A549 (cell line): ENCODE results near the gene OR52B6. TPM values are rescaled to one million over a fixed set of nuclear protein-coding genes. Genes with fewer than 3 reads are reported as not detected.

Experiments
- ATAC-seq, 2 experiments: fragments of 200-7000 bp in 1 of 2; fragments of >200 bp in 1 of 2; cut with Nextera tagmentation in 1 of 2; cut with Tn5 transposase in 1 of 2; 3 replicates each; pipeline versions ENCODE4 v1.8.0 to v1.9.1; 2018 to 2020; ENCODE audit warnings: mild to moderate bottlenecking in 1 of 2, moderate library complexity in 1 of 2
- CTCF ChIA-PET: fragments of 300-600 bp; sonication (Branson Sonifier 250); formaldehyde crosslinking; extraction: SDS; loops from one replicate; lab custom pipeline; 2021; ENCODE audit warnings: antibody characterized with exemption, inconsistent platforms; lab: Yijun Ruan, JAX
- POLR2A ChIA-PET: fragments of 350-600 bp; formaldehyde crosslinking; extraction: SDS; loops from one replicate; lab custom pipeline; 2021; ENCODE audit warnings: antibody characterized with exemption, inconsistent platforms; lab: Yijun Ruan, JAX
- DNase-seq, 2 experiments: peaks; one replicate each; pipeline versions ENCODE4 v3.0.0 to v3.0.0-alpha.2; 2011 to 2016; ENCODE audit warnings: low read depth in 1 of 2, low spot score in 1 of 2
- FAIRE-seq: peaks from 2 replicates; lab custom pipeline; 2011; peaks lifted over from hg19 to GRCh38; lab: Jason Lieb, UNC
- H3K27ac ChIP-seq, 2 experiments: fragments of >200 bp; sonication (Bioruptor Twin); formaldehyde crosslinking; 3 replicates each; pipeline ENCODE4 v1.5.1; 2016 to 2017
- H3K4me1 ChIP-seq: fragments of >200 bp; sonication (Bioruptor Twin); formaldehyde crosslinking; 3 replicates; pipeline ENCODE4 v1.6.1; 2016
- H3K4me2 ChIP-seq: fragments of >200 bp; sonication (Bioruptor Twin); formaldehyde crosslinking; 3 replicates; pipeline ENCODE4 v1.6.1; 2016
- H3K4me3 ChIP-seq: fragments of >200 bp; sonication (Bioruptor Twin); formaldehyde crosslinking; 3 replicates; pipeline ENCODE4 v1.5.1; 2016
- H3K9me3 ChIP-seq: fragments of >200 bp; sonication (Bioruptor Twin); formaldehyde crosslinking; 3 replicates; pipeline ENCODE4 v1.6.1; 2016
- ATOH8 ChIP-seq: fragments of 250-450 bp; sonication (Bioruptor Pico); IDR thresholded peaks from 2 replicates; pipeline ENCODE4 v1.5.0; 2020; ENCODE audit warnings: low read depth, mild to moderate bottlenecking, moderate library complexity
- CBX2 ChIP-seq: fragments of 200-600 bp; sonication (generic); IDR thresholded peaks from 2 replicates; pipeline ENCODE4 v1.6.1; 2016; ENCODE audit warnings: low read depth, mild to moderate bottlenecking, borderline replicate concordance
- CBX8 ChIP-seq: fragments of 200-600 bp; sonication (generic); IDR thresholded peaks from 2 replicates; pipeline ENCODE4 v1.6.1; 2016
- CHD2 ChIP-seq: fragments of 150-350 bp; IDR thresholded peaks from 2 replicates; pipeline ENCODE4 v1.6.1; 2014; ENCODE audit warnings: low read length; ENCODE audit not compliant: partially characterized antibody
- EHF ChIP-seq: fragments of 250-450 bp; sonication (Bioruptor Pico); IDR thresholded peaks from 2 replicates; pipeline ENCODE4 v1.5.0; 2020; ENCODE audit warnings: mild to moderate bottlenecking
- EHMT2 ChIP-seq: fragments of 200-600 bp; sonication (generic); IDR thresholded peaks from 2 replicates; pipeline ENCODE4 v1.6.1; 2016; ENCODE audit warnings: antibody characterized with exemption, low read depth, mild to moderate bottlenecking, moderate library complexity
- EP300 ChIP-seq, 2 experiments: fragments of >200 bp; sonication (Bioruptor Twin); formaldehyde crosslinking; IDR thresholded peaks; 2 replicates in 1 of 2; 3 replicates in 1 of 2; pipeline ENCODE4 v1.6.1; 2016 to 2017
- FOSL2 ChIP-seq, 2 experiments: fragments of 450-650 bp in 1 of 2; fragments of >200 bp in 1 of 2; sonication (Bioruptor Twin) in 1 of 2; formaldehyde crosslinking; IDR thresholded peaks; 2 replicates each; pipeline versions ENCODE4 v1.5.0 to v1.6.1; 2016 to 2020; ENCODE audit warnings: mild to moderate bottlenecking in 1 of 2, moderate library complexity in 1 of 2
- GATA3 ChIP-seq: IDR thresholded peaks from 2 replicates; pipeline ENCODE4 v1.6.1; 2012; ENCODE audit warnings: borderline replicate concordance
- HOXB13 ChIP-seq: fragments of 250-450 bp; sonication (Bioruptor Pico); IDR thresholded peaks from 2 replicates; pipeline ENCODE4 v1.5.0; 2020; ENCODE audit warnings: low read depth, mild to moderate bottlenecking, moderate library complexity
- JUN ChIP-seq, 2 experiments: fragments of >200 bp; sonication (Bioruptor Twin); formaldehyde crosslinking; IDR thresholded peaks; 2 replicates in 1 of 2; 3 replicates in 1 of 2; pipeline ENCODE4 v1.6.1; 2016 to 2017
- MAX ChIP-seq: IDR thresholded peaks from 2 replicates; pipeline ENCODE4 v1.6.1; 2012
- MAZ ChIP-seq: fragments of 150-350 bp; IDR thresholded peaks from 2 replicates; pipeline ENCODE4 v1.6.1; 2014; ENCODE audit warnings: antibody characterized with exemption, low read depth, low read length, borderline replicate concordance
- NFE2L2 ChIP-seq: fragments of 150-350 bp; conservative IDR thresholded peaks from 2 replicates; pipeline ENCODE4 v1.6.1; 2014; ENCODE audit warnings: low read length
- PHF8 ChIP-seq: fragments of 200-600 bp; sonication (generic); IDR thresholded peaks from 2 replicates; pipeline ENCODE4 v1.6.1; 2016; ENCODE audit warnings: low read depth, mild to moderate bottlenecking, antibody characterized with exemption, moderate library complexity, borderline replicate concordance
- POLR2A ChIP-seq: IDR thresholded peaks from 2 replicates; pipeline ENCODE4 v1.6.1; 2012; ENCODE audit warnings: mild to moderate bottlenecking, low read length
- RCOR1 ChIP-seq: fragments of 150-350 bp; IDR thresholded peaks from 2 replicates; pipeline ENCODE4 v1.6.1; 2014; ENCODE audit warnings: antibody characterized with exemption, low read length, low read depth
- RNF2 ChIP-seq: fragments of 200-600 bp; sonication (generic); IDR thresholded peaks from 2 replicates; pipeline ENCODE4 v1.6.1; 2016; ENCODE audit warnings: low read depth, mild to moderate bottlenecking, antibody characterized with exemption, moderate library complexity, borderline replicate concordance
- SMC3 ChIP-seq: fragments of >200 bp; sonication (Bioruptor Twin); formaldehyde crosslinking; IDR thresholded peaks from 3 replicates; pipeline ENCODE4 v1.6.1; 2018; ENCODE audit warnings: inconsistent platforms
- TP53 ChIP-seq: fragments of 250-450 bp; sonication (Bioruptor Pico); IDR thresholded peaks from 2 replicates; pipeline ENCODE4 v1.5.0; 2021; ENCODE audit warnings: mild to moderate bottlenecking, moderate library complexity
- ZC3H11A ChIP-seq: fragments of 450-650 bp; IDR thresholded peaks from 2 replicates; pipeline ENCODE4 v1.6.1; 2014; ENCODE audit warnings: antibody characterized with exemption, mild to moderate bottlenecking
- WGBS: methylation state at CpG from one replicate; pipeline ENCODE4 v1.1.6; 2017; ENCODE audit errors: missing lambda C conversion rate; 5-methylcytosine and 5-hydroxymethylcytosine counted together
- polyA plus RNA-seq, 4 experiments: library from polyadenylated mRNA; depleted of rRNA in 3 of 4; stranded (reverse); fragments of >200 nt; fragmentation: RNase III in 1 of 4; extraction: RNeasy Plus Mini Kit Qiagen cat#74134 plus additional on column Dnase treatment in 1 of 4; gene quantifications; 2 replicates in 3 of 4; 3 replicates in 1 of 4; pipeline ENCODE4 v1.2.3, GENCODE V29; 2011 to 2017

The OR52B6 gene
- polyA plus RNA-seq, 2 of the 4 experiments (the other 2 are of a cell fraction) = not detected

- ATAC-seq = no peak
- Histone ChIP-seq H3K4me1 (peaks cover 8% of the 10 kb centered on the region), H3K27ac (no peak overlapping the region), H3K9me3 (no peaks in the 10 kb centered on the region), H3K4me2 (no peak overlapping the region), H3K4me3 (no peak overlapping the region)
- TF ChIP-seq MAX = no peak
- no peak for TF ChIP-seq HOXB13 (CRISPR knock-in tag)
- no peak for TF ChIP-seq ZC3H11A
- 90% methylated on average over 5 of the region's 5 CpGs for WGBS
- FAIRE-seq = no peak
- no peak for DNase-seq
- CTCF ChIA-PET = interaction anchor here (1.3 kb wide), 1 partner anchor 92 kb away, joined by 5 read pairs; the partner anchor contains the start of gene TRIM5
- POLR2A ChIA-PET = no interaction called here
These were observed 11.9 kb downstream of the OR52B6 start for GRCh38 chr11:5592615-5593014.

- no peak for TF ChIP-seq EP300 (IDR thresholded peaks at IDR 0.05)
- no peak for TF ChIP-seq TP53 (CRISPR knock-in tag)
- no peak for TF ChIP-seq RNF2
- TF ChIP-seq MAX = no peak
- no peak for TF ChIP-seq ATOH8
- TF ChIP-seq CBX8 = no peak
- no peak for TF ChIP-seq RCOR1
- no peak for TF ChIP-seq GATA3
- no peak for TF ChIP-seq EHF
- TF ChIP-seq SMC3 = no peak
- TF ChIP-seq NFE2L2 = no peak
- no peak for TF ChIP-seq EHMT2
- 81% methylated on average over 1 of the region's 1 CpG for WGBS
- no peak overlapping the region for H3K27ac ChIP-seq
- DNase-seq (no peak), ATAC-seq (no peak), FAIRE-seq (no peak)
- H3K4me3 ChIP-seq = no peak overlapping the region
- POLR2A ChIA-PET = no interaction called here
- H3K4me1 ChIP-seq = peaks cover 13% of the 10 kb centered on the region
- CTCF ChIA-PET = interaction anchor here (1.3 kb wide), 1 partner anchor 91 kb away, joined by 5 read pairs; the partner anchor contains the start of gene TRIM5
- H3K9me3 ChIP-seq = no peaks in the 10 kb centered on the region
- no peak overlapping the region for H3K4me2 ChIP-seq
These were observed 12.5 kb downstream of the OR52B6 start for GRCh38 chr11:5593146-5593545.

- peak; percentile 58 to 84 for DNase-seq
- POLR2A ChIA-PET = interaction anchor here (1.0 to 2.7 kb wide), 3 partner anchors 9 to 25 kb away, joined by 3 to 13 read pairs (median 3); no protein-coding TSS in a partner anchor
- no peak for TF ChIP-seq CBX2
- TF ChIP-seq POLR2A = peak; percentile 85
- peak; percentile 26; the same call in 1 of the 2 replicates for TF ChIP-seq PHF8
- no peak for TF ChIP-seq GATA3
- TF ChIP-seq MAZ = no peak
- no peak for TF ChIP-seq FOSL2 (IDR thresholded peaks at IDR 0.05)
- TF ChIP-seq FOSL2 (CRISPR knock-in tag; IDR thresholded peaks at IDR 0.05) = no peak
- TF ChIP-seq JUN (IDR thresholded peaks at IDR 0.05) = peak in 1 of 2 experiments; percentile 41; a peak in 2 of 5 replicates
- TF ChIP-seq CHD2 = no peak
- TF ChIP-seq MAX = 0 out of 2 replicates have a peak, but pooled peaks have one; percentile 35
- under 1% methylated on average over 19 of the region's 20 CpGs for WGBS
- H3K4me2 ChIP-seq = peak within 1 kb of the TSS; percentile 95
- CTCF ChIA-PET = interaction anchor here (1.0 to 1.5 kb wide), 4 partner anchors 26 to 120 kb away, joined by 3 to 4 read pairs (median 3); no protein-coding TSS in a partner anchor
- H3K9me3 ChIP-seq = no peaks in the 10 kb centered on the region
- FAIRE-seq = no peak
- H3K27ac ChIP-seq = peak within 1 kb of the TSS; percentile 84 to 92
- H3K4me1 ChIP-seq = peaks cover 41% of the 10 kb centered on the region
- H3K4me3 ChIP-seq = peak within 1 kb of the TSS; percentile 72
- ATAC-seq = peak; percentile 87 to 90
These were observed 16.0 kb downstream of the OR52B6 start, which contains the start of gene TRIM6 for GRCh38 chr11:5596607-5597201. TRIM6 (plus strand) TSS chr11:5596637; CDS start chr11:5596898, 261 bp downstream.
